GM12878 (cell line): ENCODE results near the gene SLC25A17. TPM values are rescaled to one million over a fixed set of nuclear protein-coding genes. Genes with fewer than 3 reads are reported as not detected.

Experiments used
- ATAC-seq: fragments of 200-7000 bp; cut with Tn5 transposase; 3 replicates; pipeline ENCODE4 v1.9.1; 2020; ENCODE audit warnings: mild to moderate bottlenecking, moderate library complexity
- Bru-seq: library from RNA; stranded (reverse); fragments of 400-500 nt; gene quantifications from one replicate; lab custom pipeline; 2021; lab: Mats Ljungman, UMichigan
- BruChase-seq, 2 experiments: library from RNA; stranded (reverse); fragments of 400-500 nt; gene quantifications; one replicate each; lab custom pipeline; 2021; lab: Mats Ljungman, UMichigan
- BruUV-seq: library from RNA; stranded (reverse); fragments of 400-500 nt; replicated peaks from 2 replicates; lab custom pipeline; 2021; lab: Mats Ljungman, UMichigan
- CTCF ChIA-PET: fragments of 300-600 bp; sonication (Branson Sonifier 250); formaldehyde crosslinking; extraction: SDS; loops from one replicate; lab custom pipeline; 2021; ENCODE audit warnings: inconsistent platforms; lab: Yijun Ruan, JAX
- POLR2A ChIA-PET: fragments of 350-600 bp; formaldehyde crosslinking; extraction: SDS; loops from one replicate; lab custom pipeline; 2021; ENCODE audit warnings: inconsistent platforms; lab: Charles Lee
- RAD21 ChIA-PET: fragments of 300-600 bp; sonication (Branson Sonifier 250); formaldehyde crosslinking; loops from one replicate; lab custom pipeline; 2023; ENCODE audit warnings: antibody characterized with exemption; ENCODE audit not compliant: unreplicated experiment; lab: Charles Lee
- SMC1A ChIA-PET: fragments of 300-600 bp; sonication (Branson Sonifier 250); formaldehyde crosslinking; loops from one replicate; lab custom pipeline; 2023; ENCODE audit not compliant: unreplicated experiment, uncharacterized antibody; lab: Charles Lee
- DNase-seq: peaks from one replicate; pipeline ENCODE4 v3.0.0-alpha.2; 2011; ENCODE audit warnings: low read depth, low spot score
- FAIRE-seq: peaks from 3 replicates; lab custom pipeline; 2011; peaks lifted over from hg19 to GRCh38; lab: Jason Lieb, UNC
- H2AFZ ChIP-seq: 2 replicates; pipeline ENCODE4 v1.6.0; 2011; ENCODE audit warnings: low read depth, low read length, control low read depth; ENCODE audit not compliant: control insufficient read depth
- H3K27ac ChIP-seq: 2 replicates; pipeline ENCODE4 v1.5.1; 2011; ENCODE audit warnings: control low read depth; ENCODE audit not compliant: control insufficient read depth, insufficient read depth
- H3K27me3 ChIP-seq, 2 experiments: replicated peaks in 1 of 2; 2 replicates each; pipeline versions ENCODE4 v1.6.0 to v1.6.1; 2011; ENCODE audit warnings: low read length in 1 of 2; ENCODE audit not compliant: control insufficient read depth in 2 of 2, insufficient read depth in 2 of 2
- H3K36me3 ChIP-seq, 2 experiments: 2 replicates each; pipeline ENCODE4 v1.5.1; 2011; ENCODE audit warnings: low read length in 1 of 2; ENCODE audit not compliant: control insufficient read depth in 2 of 2, insufficient read depth in 2 of 2
- H3K4me1 ChIP-seq: 2 replicates; pipeline ENCODE4 v1.6.1; 2011; ENCODE audit warnings: mild to moderate bottlenecking, low read length, moderate library complexity, mixed read lengths; ENCODE audit not compliant: control insufficient read depth, insufficient read depth
- H3K4me2 ChIP-seq: 2 replicates; pipeline ENCODE4 v1.6.0; 2011; ENCODE audit warnings: control low read depth; ENCODE audit not compliant: control insufficient read depth, insufficient read depth
- H3K4me3 ChIP-seq: fragments of 200-600 bp; sonication (generic); 2 replicates; pipeline ENCODE4 v1.5.1; 2016
- H3K79me2 ChIP-seq: 2 replicates; pipeline ENCODE4 v1.6.0; 2011; ENCODE audit warnings: low read length; ENCODE audit not compliant: control insufficient read depth, insufficient read depth
- H3K9ac ChIP-seq: 2 replicates; pipeline ENCODE4 v1.8.0; 2011; ENCODE audit warnings: low read length, control low read depth, mixed read lengths; ENCODE audit not compliant: control insufficient read depth, insufficient read depth
- H3K9me3 ChIP-seq: replicated peaks from 3 replicates; pipeline ENCODE4 v1.5.1; 2011; ENCODE audit warnings: mild to moderate bottlenecking, low read length; ENCODE audit not compliant: control insufficient read depth, insufficient read depth
- H4K20me1 ChIP-seq: 2 replicates; pipeline ENCODE4 v1.6.0; 2011; ENCODE audit not compliant: control insufficient read depth, insufficient read depth
- EGR1 ChIP-seq, 2 experiments: IDR thresholded peaks; 1 replicate in 1 of 2; 2 replicates in 1 of 2; pipeline ENCODE4 v1.6.1; 2011 to 2012; ENCODE audit warnings: low read depth in 2 of 2, low read length in 2 of 2, borderline replicate concordance in 1 of 2, mild to moderate bottlenecking in 1 of 2, moderate library complexity in 1 of 2
- HCFC1 ChIP-seq: fragments of 150-350 bp; IDR thresholded peaks from 2 replicates; pipeline ENCODE4 v1.6.1; 2014; ENCODE audit warnings: low read length
- HDGF ChIP-seq: fragments of 450-650 bp; IDR thresholded peaks from 2 replicates; pipeline ENCODE4 v1.6.1; 2016; ENCODE audit warnings: antibody characterized with exemption
- IKZF2 ChIP-seq, 2 experiments: fragments of 450-650 bp; IDR thresholded peaks; 2 replicates each; pipeline ENCODE4 v1.6.1; 2017; ENCODE audit warnings: mild to moderate bottlenecking in 2 of 2, moderate library complexity in 2 of 2
- MXI1 ChIP-seq: fragments of 150-350 bp; IDR thresholded peaks from 2 replicates; pipeline ENCODE4 v1.6.1; 2011; ENCODE audit warnings: low read depth, mild to moderate bottlenecking, inconsistent platforms, low read length, improper control_type of control experiment
- NR2C1 ChIP-seq: fragments of 450-650 bp; IDR thresholded peaks from 2 replicates; pipeline ENCODE4 v1.6.1; 2017; ENCODE audit warnings: antibody characterized with exemption, mild to moderate bottlenecking, moderate library complexity
- NR2C2 ChIP-seq: IDR thresholded peaks from 2 replicates; pipeline ENCODE4 v1.6.1; 2011; ENCODE audit warnings: borderline replicate concordance, low read depth; ENCODE audit not compliant: control insufficient read depth, insufficient read length
- SMARCA5 ChIP-seq: fragments of 450-650 bp; IDR thresholded peaks from 2 replicates; pipeline ENCODE4 v1.6.1; 2017; ENCODE audit warnings: mild to moderate bottlenecking
- SREBF2 ChIP-seq: IDR thresholded peaks from 2 replicates; pipeline ENCODE4 v1.6.1; 2012; ENCODE audit warnings: mild to moderate bottlenecking, low read length
- YBX1 ChIP-seq: fragments of 450-650 bp; IDR thresholded peaks from 2 replicates; pipeline ENCODE4 v1.6.1; 2016; ENCODE audit warnings: antibody characterized with exemption
- YY1 ChIP-seq: IDR thresholded peaks from 2 replicates; pipeline ENCODE4 v1.6.1; 2011; ENCODE audit warnings: low read depth, mild to moderate bottlenecking, low read length
- ZSCAN29 ChIP-seq: fragments of 450-650 bp; IDR thresholded peaks from 2 replicates; pipeline ENCODE4 v1.6.1; 2017; ENCODE audit warnings: mild to moderate bottlenecking, moderate library complexity
- WGBS: methylation state at CpG from one replicate; pipeline ENCODE4 v1.1.6; 2016; ENCODE audit warnings: low lambda C conversion rate; ENCODE audit not compliant: insufficient replicate concordance, insufficient coverage; ENCODE audit errors: missing lambda C conversion rate; 5-methylcytosine and 5-hydroxymethylcytosine counted together
- in situ Hi-C: fragments of 300-500 bp; cut with MboI; formaldehyde crosslinking; loops from 9 replicates; pipeline ENCODE4 v1.14.3; 2018; ENCODE audit warnings: mixed read lengths
- intact Hi-C: fragments of 100-400 bp; cut with micrococcal nuclease; formaldehyde crosslinking; loops from one replicate; pipeline ENCODE4 v1.14.2; 2022; ENCODE audit not compliant: unreplicated experiment
- long read RNA-seq, 2 experiments: library from polyadenylated mRNA; unstranded; transcript quantifications; one replicate each; pipeline ENCODE4 v2.0.0, GENCODE V29; 2019 to 2020
- polyA minus RNA-seq, 3 experiments: library from RNA; depleted of rRNA, polyadenylated mRNA; stranded (reverse); fragments of >200 nt; gene quantifications; 2 replicates each; pipeline ENCODE4 v1.2.3, GENCODE V29; 2011
- polyA plus RNA-seq, 11 experiments: library from polyadenylated mRNA; depleted of rRNA in 4 of 11; unstranded in 6 of 11; stranded (reverse) in 5 of 11; fragments of >200 nt; fragmentation: Nextera tagmentation in 4 of 11; fragmentation: Illumina TruSeq in 1 of 11; extraction: Ambion mirVana in 4 of 11; extraction: Trizol in 1 of 11; gene quantifications; 1 replicate in 1 of 11; 2 replicates in 10 of 11; pipeline versions ENCODE4 v1.2.1 to v1.2.3, GENCODE V29; 2011 to 2016; ENCODE audit warnings: inconsistent platforms in 2 of 11, missing spikeins in 2 of 11, low read depth in 1 of 11
- total RNA-seq, 4 experiments: library from RNA; depleted of rRNA in 3 of 4; stranded (reverse); fragments of >200 nt in 3 of 4; fragmentation: Illumina TruSeq in 1 of 4; extraction: Trizol in 1 of 4; gene quantifications; 2 replicates each; pipeline versions ENCODE4 v1.2.1 to v1.2.3, GENCODE V29; 2013 to 2021
- TF ChIP-seq, protein P1 (sequence below): IDR thresholded peaks from 2 replicates; pipeline ENCODE4 v1.6.1; 2012; ENCODE audit warnings: low read depth, low read length, improper control_type of control experiment

SLC25A17 gene
- total RNA-seq (2013; cell fraction: nucleolus; rRNA removed), result 57.5 and 57.8 TPM in 2 replicates
- 42.0 and 48.6 TPM in 2 replicates for total RNA-seq (2014; rRNA removed)
- 42.2 and 43.6 TPM in 2 replicates for total RNA-seq (2014; rRNA removed; fragmentation: Illumina TruSeq; extraction: Trizol)
- total RNA-seq (2021), result 46.3 TPM in 2 replicates
- polyA plus RNA-seq (2011; ENCODE audit: low read depth), result 25.9 TPM
- 67.9 and 82.0 TPM in 2 replicates for polyA plus RNA-seq (2011; rRNA removed)
- 37.8 and 40.9 TPM in 2 replicates for polyA plus RNA-seq (2011; cell fraction: cytosol; rRNA removed)
- 29.6 and 34.9 TPM in 2 replicates for polyA plus RNA-seq (2011; cell fraction: nucleus; rRNA removed)
- 31.1 and 33.4 TPM in 2 replicates for polyA plus RNA-seq (2012)
- 49.3 and 56.7 TPM in 2 replicates for polyA plus RNA-seq (2014; fragmentation: Illumina TruSeq; extraction: Trizol)
- 100 to 1,000 TPM in 1 of 2 experiments, 10 to 100 TPM in 1; 77.7 to 113 TPM for polyA plus RNA-seq (2014; fragmentation: Nextera tagmentation; extraction: Ambion mirVana)
- polyA plus RNA-seq (2014; rRNA removed), result 33.4 and 37.5 TPM in 2 replicates
- polyA plus RNA-seq (2016; fragmentation: Nextera tagmentation; extraction: Ambion mirVana), result 10 to 100 TPM; 76.6 to 77.7 TPM
- 50.9 and 51.5 TPM in 2 replicates for polyA minus RNA-seq (2011; rRNA and poly(A)+ RNA removed)
- 10.3 and 12.2 TPM in 2 replicates for polyA minus RNA-seq (2011; cell fraction: cytosol; rRNA and poly(A)+ RNA removed)
- 9.1 and 16.6 TPM in 2 replicates for polyA minus RNA-seq (2011; cell fraction: nucleus; rRNA and poly(A)+ RNA removed)
- Bru-seq, nascent RNA, result percentile 74 among the genes with signal in this experiment
- percentile 78 among the genes with signal in this experiment for BruChase-seq, experiment 1, labeled RNA remaining after a 6-hour chase
- BruChase-seq, experiment 2, labeled RNA remaining after a 2-hour chase, result percentile 80 among the genes with signal in this experiment
- long read RNA-seq, experiment 1, transcript SLC25A17-210 (9 exons, 2,262 nt), result major isoform, 45 of 48 reads
- long read RNA-seq, experiment 1, partial matches to known transcripts, result 0 of 48 reads
- long read RNA-seq, experiment 1, other reads (novel, unspliced or antisense), result 3 of 48 reads
- long read RNA-seq, experiment 2, transcript SLC25A17-217 (7 exons, 2,060 nt), result minor isoform, 5 of 370 reads
- long read RNA-seq, experiment 2, transcript SLC25A17-210 (9 exons, 2,262 nt), result major isoform, 326 of 370 reads
- long read RNA-seq, experiment 2, partial matches to known transcripts, result 3 of 370 reads
- long read RNA-seq, experiment 2, other reads (novel, unspliced or antisense), result 33 of 370 reads

DNA sequence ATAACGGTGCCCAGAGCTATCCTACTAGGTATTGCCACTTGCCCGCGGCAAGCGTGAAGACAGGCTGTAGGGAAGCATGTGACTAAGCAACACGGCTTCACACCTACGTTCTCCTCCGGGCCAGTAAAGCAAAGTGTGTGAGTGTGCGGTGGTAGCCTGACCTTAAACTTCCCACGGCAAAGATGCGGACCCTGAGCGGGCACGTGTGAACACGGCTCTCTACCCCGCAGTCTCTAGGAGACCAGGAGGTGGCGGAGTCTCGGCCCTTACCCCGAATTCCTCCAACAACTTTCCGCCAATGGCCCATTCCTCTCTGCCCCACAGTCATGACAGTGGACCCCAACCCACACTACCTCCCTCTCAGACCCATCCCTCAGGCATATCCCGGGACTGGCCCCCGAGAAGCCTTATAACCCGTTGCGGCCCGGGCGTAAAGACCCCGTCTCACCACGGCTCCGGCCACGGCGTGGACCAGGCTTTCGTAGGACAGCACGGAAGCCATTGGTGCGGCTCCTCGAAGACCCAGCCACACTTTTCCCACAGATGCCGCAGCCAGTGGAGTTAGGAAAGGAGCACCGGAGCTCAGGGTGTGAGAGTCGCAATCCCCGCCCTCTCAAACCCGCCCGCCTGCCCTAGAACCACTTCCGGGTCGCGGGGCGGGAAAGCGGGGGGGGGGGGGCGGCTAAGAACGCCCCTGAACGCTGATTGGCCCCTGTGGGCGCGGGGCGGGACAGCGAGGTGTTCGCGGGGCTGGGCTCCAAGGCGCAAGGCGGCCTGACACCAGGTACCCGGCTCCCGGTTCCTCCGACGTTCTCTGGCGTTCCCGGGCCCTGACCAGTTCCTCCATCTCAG, at the start of gene SLC25A17:
Gene SLC25A17, minus strand, starts transcription at position 600 of the 852 bp plus-strand sequence. Its CDS starts 98 bp downstream, at position 502.
- no peaks in the 10 kb centered on the region for H3K27me3 ChIP-seq
- H3K4me3 ChIP-seq, result peak within 1 kb of the TSS; percentile 89
- peak within 1 kb of the TSS; percentile 84 for H3K27ac ChIP-seq
- ChIA-PET SMC1A (interaction anchor here (0.7 to 2.0 kb wide), 3 partner anchors 18 to 80 kb away, joined by 3 to 6 read pairs (median 3); no protein-coding TSS in a partner anchor), RAD21 (interaction anchor here (0.7 to 2.6 kb wide), 8 partner anchors 26 to 191 kb away, joined by 3 to 14 read pairs (median 6); partner anchors contain the start of genes ST13 and XPNPEP3), POLR2A (interaction anchor here (0.7 to 4.6 kb wide), 2 partner anchors 36 to 132 kb away, joined by 3 to 41 read pairs; partner anchors contain the start of genes RBX1, ST13 and XPNPEP3), CTCF (interaction anchor here (0.6 to 4.1 kb wide), 11 partner anchors 12 to 445 kb away, joined by 3 to 18 read pairs (median 3); partner anchors contain the start of genes ST13 and XPNPEP3)
- FAIRE-seq, result no peak
- peaks cover 0 to 5% of the 10 kb centered on the region in 2 experiments; a peak in 2 of 4 replicates for H3K36me3 ChIP-seq
- peak within 1 kb of the TSS; percentile 94 for H2AFZ ChIP-seq
- no peaks in the 10 kb centered on the region for H3K4me1 ChIP-seq
- H3K4me2 ChIP-seq, result peak within 1 kb of the TSS; percentile 93
- peaks cover 47% of the 10 kb centered on the region for H3K79me2 ChIP-seq
- H3K9me3 ChIP-seq, result no peaks in the 10 kb centered on the region; the same call in 2 of the 3 replicates
- whole genome bisulfite sequencing, result under 1% methylated on average over 48 of the region's 61 CpGs
- BruUV-seq, result no TSS peak
- peak within 1 kb of the TSS; percentile 88 for H3K9ac ChIP-seq
- in situ Hi-C loops (no loop called here), intact Hi-C loops (loop anchor here (5.0 kb wide), 1 partner anchor 137 kb away; no protein-coding TSS in a partner anchor)
- no peaks in the 10 kb centered on the region for H4K20me1 ChIP-seq
- peak; percentile 39 for DNase-seq
- peak; percentile 93 for ATAC-seq
- TF ChIP-seq ZSCAN29 (peak; percentile 15; the same call in 1 of the 2 replicates), NR2C1 (peak; percentile 94), YY1 (peak; percentile 28; the same call in 1 of the 2 replicates), HCFC1 (no peak), HDGF (0 out of 2 replicates have a peak, but pooled peaks have one; percentile 24), NR2C2 (peak; percentile 55), MXI1 (peak; percentile 81; the same call in 1 of the 2 replicates), YBX1 (no peak), SMARCA5 (0 out of 2 replicates have a peak, but pooled peaks have one; percentile 9), SREBF2 (no peak), IKZF2 (IDR thresholded peaks at IDR 0.05) (peak; percentile 14 to 26; a peak in 3 of 4 replicates), EGR1 (IDR thresholded peaks at IDR 0.05; ENCODE audit: borderline replicate concordance in 1 of 2, low read depth in 2 of 2, low read length in 2 of 2) (peak in 1 of 2 experiments; percentile 83; a peak in 2 of 3 replicates)
- TF ChIP-seq, protein P1, sequence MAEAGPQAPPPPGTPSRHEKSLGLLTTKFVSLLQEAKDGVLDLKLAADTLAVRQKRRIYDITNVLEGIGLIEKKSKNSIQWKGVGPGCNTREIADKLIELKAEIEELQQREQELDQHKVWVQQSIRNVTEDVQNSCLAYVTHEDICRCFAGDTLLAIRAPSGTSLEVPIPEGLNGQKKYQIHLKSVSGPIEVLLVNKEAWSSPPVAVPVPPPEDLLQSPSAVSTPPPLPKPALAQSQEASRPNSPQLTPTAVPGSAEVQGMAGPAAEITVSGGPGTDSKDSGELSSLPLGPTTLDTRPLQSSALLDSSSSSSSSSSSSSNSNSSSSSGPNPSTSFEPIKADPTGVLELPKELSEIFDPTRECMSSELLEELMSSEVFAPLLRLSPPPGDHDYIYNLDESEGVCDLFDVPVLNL, result 0 out of 2 replicates have a peak, but pooled peaks have one; percentile 22
